Keratinocyte (primary cell): ENCODE results near the gene CSTB. TPM values are rescaled to one million over a fixed set of nuclear protein-coding genes. Genes with fewer than 3 reads are reported as not detected.

Experiments used
- DNase-seq: peaks from one replicate; pipeline ENCODE4 v3.0.0-alpha.2; 2011; ENCODE audit warnings: low read depth, missing footprints, low spot score
- FAIRE-seq: peaks from 2 replicates; lab custom pipeline; 2011; peaks lifted over from hg19 to GRCh38; lab: Jason Lieb, UNC
- H2AFZ ChIP-seq: 2 replicates; pipeline ENCODE4 v1.6.0; 2012; ENCODE audit warnings: low read length, control low read depth, inconsistent platforms; ENCODE audit not compliant: control insufficient read depth
- H3K27ac ChIP-seq: 2 replicates; pipeline ENCODE4 v1.5.1; 2011; ENCODE audit warnings: low read length; ENCODE audit not compliant: control insufficient read depth, insufficient read depth
- H3K27me3 ChIP-seq: 3 replicates; pipeline ENCODE4 v1.6.0; 2011; ENCODE audit warnings: low read length; ENCODE audit not compliant: control insufficient read depth, insufficient read depth; ENCODE audit errors: extremely low read depth
- H3K36me3 ChIP-seq, 2 experiments: 2 replicates in 1 of 2; 3 replicates in 1 of 2; pipeline ENCODE4 v1.5.1; 2011; ENCODE audit warnings: low read length in 2 of 2, mild to moderate bottlenecking in 1 of 2; ENCODE audit not compliant: control insufficient read depth in 2 of 2, insufficient read depth in 2 of 2; ENCODE audit errors: extremely low read depth in 1 of 2
- H3K4me1 ChIP-seq: 3 replicates; pipeline ENCODE4 v1.5.1; 2011; ENCODE audit warnings: low read length; ENCODE audit not compliant: control insufficient read depth, insufficient read depth; ENCODE audit errors: extremely low read depth
- H3K4me2 ChIP-seq: 3 replicates; pipeline ENCODE4 v1.6.0; 2011; ENCODE audit warnings: low read depth, low read length; ENCODE audit not compliant: control insufficient read depth, insufficient read depth; ENCODE audit errors: extremely low read depth
- H3K4me3 ChIP-seq, 3 experiments: fragments of 200-600 bp in 1 of 3; sonication (generic) in 1 of 3; 2 replicates in 2 of 3; 3 replicates in 1 of 3; pipeline ENCODE4 v1.5.1; 2011 to 2016; ENCODE audit warnings: low read length in 3 of 3, mild to moderate bottlenecking in 3 of 3, control low read depth in 2 of 3, inconsistent platforms in 1 of 3, low read depth in 1 of 3, mixed read lengths in 1 of 3, mixed run types in 1 of 3, moderate library complexity in 1 of 3; ENCODE audit not compliant: control insufficient read depth in 2 of 3, insufficient read depth in 2 of 3; ENCODE audit errors: extremely low read depth in 1 of 3
- H3K79me2 ChIP-seq: 2 replicates; pipeline ENCODE4 v1.6.0; 2012; ENCODE audit warnings: low read length; ENCODE audit not compliant: control insufficient read depth, insufficient read depth
- H3K9ac ChIP-seq: 3 replicates; pipeline ENCODE4 v1.6.0; 2011; ENCODE audit warnings: low read length; ENCODE audit not compliant: control insufficient read depth, insufficient read depth; ENCODE audit errors: extremely low read depth
- H3K9me1 ChIP-seq: 3 replicates; pipeline ENCODE4 v1.6.0; 2011; ENCODE audit warnings: low read length; ENCODE audit not compliant: control insufficient read depth, insufficient read depth; ENCODE audit errors: extremely low read depth
- H3K9me3 ChIP-seq: 2 replicates; pipeline ENCODE4 v1.5.1; 2012; ENCODE audit warnings: low read depth, low read length; ENCODE audit not compliant: control insufficient read depth
- H4K20me1 ChIP-seq: 3 replicates; pipeline ENCODE4 v1.6.0; 2011; ENCODE audit warnings: low read length; ENCODE audit not compliant: control insufficient read depth, insufficient read depth; ENCODE audit errors: extremely low read depth
- CTCF ChIP-seq, 3 experiments: IDR thresholded peaks in 1 of 3; conservative IDR thresholded peaks in 1 of 3; optimal IDR thresholded peaks in 1 of 3; 2 replicates in 2 of 3; 3 replicates in 1 of 3; pipeline versions ENCODE3 to v1.5.1; 2011; ENCODE audit warnings: low read length in 3 of 3, mild to moderate bottlenecking in 3 of 3, moderate library complexity in 2 of 3, control low read depth in 1 of 3, inconsistent platforms in 1 of 3; ENCODE audit not compliant: insufficient read depth in 2 of 3; ENCODE audit errors: extremely low read depth in 1 of 3
- EZH2 ChIP-seq: IDR thresholded peaks from one replicate; pipeline ENCODE4 v1.6.1; 2012; ENCODE audit warnings: inconsistent platforms, mild to moderate bottlenecking, low read length, moderate library complexity
- dilution Hi-C: fragments of 300-500 bp; cut with MboI; formaldehyde crosslinking; loops from one replicate; pipeline ENCODE4 v1.7.0; 2020; ENCODE audit warnings: low sequenced_read_pairs; ENCODE audit not compliant: extremely low pct_ligation_motif_present
- polyA plus RNA-seq, 5 experiments: library from polyadenylated mRNA; depleted of rRNA in 3 of 5; stranded (reverse) in 3 of 5; stranded (forward) in 1 of 5; unstranded in 1 of 5; fragments of >200 nt; gene quantifications; 1 replicate in 1 of 5; 2 replicates in 3 of 5; 3 replicates in 1 of 5; pipeline versions ENCODE4 v1.2.1 to v1.2.3, GENCODE V29; 2011 to 2012; ENCODE audit warnings: missing spikeins in 2 of 5, low read depth in 1 of 5, low replicate concordance in 1 of 5

CSTB gene
- polyA plus RNA-seq, 1 donor (not counting 4 experiments of a cell fraction or from before 2014, with no cell fraction given), result 126 TPM

GRCh38 chr21:43805275-43805800 is 29.2 kb upstream of the CSTB start:
- Histone ChIP-seq H3K36me3 (peaks cover 24 to 26% of the 10 kb centered on the region in 2 experiments), H3K79me2 (no peaks in the 10 kb centered on the region), H3K27me3 (no peaks in the 10 kb centered on the region), H3K4me2 (no peak overlapping the region), H3K9me3 (no peaks in the 10 kb centered on the region), H3K27ac (no peak overlapping the region), H2AFZ (no peak overlapping the region), H3K9me1 (no peaks in the 10 kb centered on the region), H3K9ac (no peak overlapping the region), H4K20me1 (no peaks in the 10 kb centered on the region), H3K4me1 (peaks cover 19% of the 10 kb centered on the region), H3K4me3 (no peak overlapping the region)
- TF ChIP-seq EZH2 (no peak), CTCF (optimal IDR thresholded peaks at IDR 0.05 in 1 of 3, IDR thresholded peaks at IDR 0.05 in 1 of 3, conservative IDR thresholded peaks at IDR 0.05 in 1 of 3; ENCODE audit: extremely low read depth in 1 of 3, insufficient read depth in 2 of 3, low read length in 3 of 3) (no peak)
- FAIRE-seq (no peak), DNase-seq (no peak)
- dilution Hi-C loops, result no loop called here

- H3K4me3 ChIP-seq, result no peak overlapping the region
- peaks cover 32 to 33% of the 10 kb centered on the region in 2 experiments for H3K36me3 ChIP-seq
- dilution Hi-C loops, result no loop called here
Measured at GRCh38 chr21:43803558-43804300, 27.6 kb upstream of the CSTB start.

More at GRCh38 chr21:43803558-43804300, 27.6 kb upstream of the CSTB start:
- no peak for FAIRE-seq
- Histone ChIP-seq H3K27ac (no peak overlapping the region), H3K79me2 (no peaks in the 10 kb centered on the region), H3K9me3 (no peaks in the 10 kb centered on the region), H3K9ac (no peak overlapping the region), H3K4me2 (no peak overlapping the region), H3K9me1 (no peaks in the 10 kb centered on the region), H2AFZ (no peak overlapping the region), H4K20me1 (no peaks in the 10 kb centered on the region), H3K4me1 (peaks cover 3% of the 10 kb centered on the region), H3K27me3 (no peaks in the 10 kb centered on the region)
- no peak for TF ChIP-seq EZH2
- no peak for TF ChIP-seq CTCF (optimal IDR thresholded peaks at IDR 0.05 in 1 of 3, IDR thresholded peaks at IDR 0.05 in 1 of 3, conservative IDR thresholded peaks at IDR 0.05 in 1 of 3; ENCODE audit: extremely low read depth in 1 of 3, insufficient read depth in 2 of 3, low read length in 3 of 3)
- DNase-seq, result no peak
